A673 (cell line): ENCODE measurements around the gene GSG1L.

Experiments
- CTCF ChIP-seq: fragments of 300-800, 200-600 bp; sonication (generic); conservative IDR thresholded peaks from 2 replicates; pipeline ENCODE4 v1.5.1; 2017; ENCODE audit warnings: low read depth, mild to moderate bottlenecking, antibody characterized with exemption, low read length, moderate library complexity, mixed read lengths
- EZH2 ChIP-seq: fragments of 200-600 bp; sonication (generic); IDR thresholded peaks from 2 replicates; pipeline ENCODE4 v1.6.1; 2017; ENCODE audit warnings: borderline replicate concordance, low read depth, mild to moderate bottlenecking, mixed read lengths, antibody characterized with exemption, low read length; ENCODE audit not compliant: poor library complexity, severe bottlenecking

GRCh38 chr16:28039493-28039892 lies 24.0 kb downstream of the GSG1L start:
- TF ChIP-seq CTCF (no peak), EZH2 (no peak)
